Neural cell (in vitro differentiated cells): ENCODE measurements around the gene TACC3.

Experiments
- CTCF ChIP-seq: fragments of 450-650 bp; IDR thresholded peaks from 2 replicates; pipeline ENCODE4 v1.5.1; 2014; ENCODE audit warnings: antibody characterized with exemption, mild to moderate bottlenecking, moderate library complexity; ENCODE audit not compliant: poor library complexity, severe bottlenecking
- TAF1 ChIP-seq: IDR thresholded peaks from 2 replicates; pipeline ENCODE4 v1.6.1; 2012; ENCODE audit warnings: low read depth

GRCh38 chr4:1785592-1785991 lies 64.3 kb downstream of the TACC3 start:
- no peak for TF ChIP-seq CTCF
- TF ChIP-seq TAF1: no peak
